Keratinocyte (primary cell): ENCODE measurements around the gene PRODH.
"Not testable (repeated sequence)": the region's sequence is repeated elsewhere in the genome, so short reads cannot be mapped to it uniquely, and the experiment has no call there.

Experiments used
- EZH2 ChIP-seq: IDR thresholded peaks from one replicate; pipeline ENCODE4 v1.6.1; 2012; ENCODE audit warnings: inconsistent platforms, mild to moderate bottlenecking, low read length, moderate library complexity
- TF ChIP-seq, protein P1 (sequence below), 3 experiments: IDR thresholded peaks in 1 of 3; conservative IDR thresholded peaks in 1 of 3; optimal IDR thresholded peaks in 1 of 3; 2 replicates in 2 of 3; 3 replicates in 1 of 3; pipeline versions ENCODE3 to v1.5.1; 2011; ENCODE audit warnings: low read length in 3 of 3, mild to moderate bottlenecking in 3 of 3, moderate library complexity in 2 of 3, control low read depth in 1 of 3, inconsistent platforms in 1 of 3; ENCODE audit not compliant: insufficient read depth in 2 of 3; ENCODE audit errors: extremely low read depth in 1 of 3

DNA sequence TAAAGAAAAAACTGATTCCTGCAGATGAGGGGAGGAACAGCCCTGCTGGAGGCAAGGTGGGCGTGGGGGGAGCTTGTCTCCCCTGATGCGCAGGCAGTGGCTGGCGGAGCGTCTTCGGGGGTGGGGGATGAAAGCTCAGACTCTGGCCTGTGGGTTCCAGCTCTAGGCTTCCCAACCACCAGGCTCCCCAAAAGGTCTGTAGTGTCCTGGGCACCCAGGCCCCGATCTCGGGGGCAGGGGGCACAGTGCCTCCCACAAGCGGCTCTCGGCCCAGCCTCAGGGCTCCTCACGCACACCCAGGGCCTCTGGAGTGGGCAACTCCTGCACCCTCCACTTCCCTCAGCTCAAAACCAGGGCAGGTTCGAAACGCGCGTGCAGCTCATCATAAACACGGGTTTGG, 20.9 kb upstream of the PRODH start:
- TF ChIP-seq, protein P1, sequence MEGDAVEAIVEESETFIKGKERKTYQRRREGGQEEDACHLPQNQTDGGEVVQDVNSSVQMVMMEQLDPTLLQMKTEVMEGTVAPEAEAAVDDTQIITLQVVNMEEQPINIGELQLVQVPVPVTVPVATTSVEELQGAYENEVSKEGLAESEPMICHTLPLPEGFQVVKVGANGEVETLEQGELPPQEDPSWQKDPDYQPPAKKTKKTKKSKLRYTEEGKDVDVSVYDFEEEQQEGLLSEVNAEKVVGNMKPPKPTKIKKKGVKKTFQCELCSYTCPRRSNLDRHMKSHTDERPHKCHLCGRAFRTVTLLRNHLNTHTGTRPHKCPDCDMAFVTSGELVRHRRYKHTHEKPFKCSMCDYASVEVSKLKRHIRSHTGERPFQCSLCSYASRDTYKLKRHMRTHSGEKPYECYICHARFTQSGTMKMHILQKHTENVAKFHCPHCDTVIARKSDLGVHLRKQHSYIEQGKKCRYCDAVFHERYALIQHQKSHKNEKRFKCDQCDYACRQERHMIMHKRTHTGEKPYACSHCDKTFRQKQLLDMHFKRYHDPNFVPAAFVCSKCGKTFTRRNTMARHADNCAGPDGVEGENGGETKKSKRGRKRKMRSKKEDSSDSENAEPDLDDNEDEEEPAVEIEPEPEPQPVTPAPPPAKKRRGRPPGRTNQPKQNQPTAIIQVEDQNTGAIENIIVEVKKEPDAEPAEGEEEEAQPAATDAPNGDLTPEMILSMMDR (optimal IDR thresholded peaks at IDR 0.05 in 1 of 3, IDR thresholded peaks at IDR 0.05 in 1 of 3, conservative IDR thresholded peaks at IDR 0.05 in 1 of 3; ENCODE audit: extremely low read depth in 1 of 3, insufficient read depth in 2 of 3, low read length in 3 of 3) = not testable (repeated sequence)
- TF ChIP-seq EZH2 = not testable (repeated sequence)
